ENCODE measurements around the gene KLHDC7A.

- TF ChIP-seq, protein P1, sequence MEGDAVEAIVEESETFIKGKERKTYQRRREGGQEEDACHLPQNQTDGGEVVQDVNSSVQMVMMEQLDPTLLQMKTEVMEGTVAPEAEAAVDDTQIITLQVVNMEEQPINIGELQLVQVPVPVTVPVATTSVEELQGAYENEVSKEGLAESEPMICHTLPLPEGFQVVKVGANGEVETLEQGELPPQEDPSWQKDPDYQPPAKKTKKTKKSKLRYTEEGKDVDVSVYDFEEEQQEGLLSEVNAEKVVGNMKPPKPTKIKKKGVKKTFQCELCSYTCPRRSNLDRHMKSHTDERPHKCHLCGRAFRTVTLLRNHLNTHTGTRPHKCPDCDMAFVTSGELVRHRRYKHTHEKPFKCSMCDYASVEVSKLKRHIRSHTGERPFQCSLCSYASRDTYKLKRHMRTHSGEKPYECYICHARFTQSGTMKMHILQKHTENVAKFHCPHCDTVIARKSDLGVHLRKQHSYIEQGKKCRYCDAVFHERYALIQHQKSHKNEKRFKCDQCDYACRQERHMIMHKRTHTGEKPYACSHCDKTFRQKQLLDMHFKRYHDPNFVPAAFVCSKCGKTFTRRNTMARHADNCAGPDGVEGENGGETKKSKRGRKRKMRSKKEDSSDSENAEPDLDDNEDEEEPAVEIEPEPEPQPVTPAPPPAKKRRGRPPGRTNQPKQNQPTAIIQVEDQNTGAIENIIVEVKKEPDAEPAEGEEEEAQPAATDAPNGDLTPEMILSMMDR (conservative IDR thresholded peaks at IDR 0.05; ENCODE audit: low read depth, low read length): no peak
- no peak for TF ChIP-seq ELK1 (IDR thresholded peaks at IDR 0.05; ENCODE audit: borderline replicate concordance, low read depth, low read length)
- no peak for TF ChIP-seq POLR2A (IDR thresholded peaks at IDR 0.05; ENCODE audit: low read depth, low read length)
- no peak for TF ChIP-seq RAD21 (IDR thresholded peaks at IDR 0.05; ENCODE audit: low read length)
- TF ChIP-seq RFX5 (IDR thresholded peaks at IDR 0.05; ENCODE audit: low read depth, low read length): no peak
- no peak for TF ChIP-seq MAFK (IDR thresholded peaks at IDR 0.05; ENCODE audit: low read depth, low read length)
- no peak for TF ChIP-seq MAZ (IDR thresholded peaks at IDR 0.05; ENCODE audit: borderline replicate concordance, low read depth, low read length)
- no peak for TF ChIP-seq RCOR1 (IDR thresholded peaks at IDR 0.05; ENCODE audit: insufficient replicate concordance, low read length)
- TF ChIP-seq, protein P2, sequence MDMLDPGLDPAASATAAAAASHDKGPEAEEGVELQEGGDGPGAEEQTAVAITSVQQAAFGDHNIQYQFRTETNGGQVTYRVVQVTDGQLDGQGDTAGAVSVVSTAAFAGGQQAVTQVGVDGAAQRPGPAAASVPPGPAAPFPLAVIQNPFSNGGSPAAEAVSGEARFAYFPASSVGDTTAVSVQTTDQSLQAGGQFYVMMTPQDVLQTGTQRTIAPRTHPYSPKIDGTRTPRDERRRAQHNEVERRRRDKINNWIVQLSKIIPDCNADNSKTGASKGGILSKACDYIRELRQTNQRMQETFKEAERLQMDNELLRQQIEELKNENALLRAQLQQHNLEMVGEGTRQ (IDR thresholded peaks at IDR 0.05; ENCODE audit: low read depth, low read length): no peak
These were observed 36.2 kb upstream of the KLHDC7A start for GRCh38 chr1:18444563-18444962.

Data from IMR-90 (cell line).